C4-2B (cell line): Measurements from ENCODE around the gene TBX21.

Experiments used
- H3K27ac ChIP-seq: fragments of 450-650 bp; 2 replicates; pipeline ENCODE4 v1.5.1; 2017
- CTCF ChIP-seq: fragments of 450-650 bp; conservative IDR thresholded peaks from 2 replicates; pipeline ENCODE4 v1.5.1; 2017; ENCODE audit warnings: mild to moderate bottlenecking
- ZFX ChIP-seq: fragments of 450-650 bp; IDR thresholded peaks from 2 replicates; pipeline ENCODE4 v1.6.1; 2017

Gene TBX21

GRCh38 chr17:47731396-47731795 is 1.6 kb upstream of the TBX21 start:
- TF ChIP-seq ZFX = no peak
- TF ChIP-seq CTCF = no peak
- H3K27ac ChIP-seq = no peak overlapping the region

GRCh38 chr17:47732399-47733046 is 513 bp upstream of the TBX21 start:
- TF ChIP-seq ZFX (no peak), CTCF (no peak)
- no peak overlapping the region for H3K27ac ChIP-seq

- TF ChIP-seq CTCF (no peak), ZFX (no peak)
- H3K27ac ChIP-seq = no peak overlapping the region
Observed at GRCh38 chr17:47733674-47734410, 806 bp downstream of the TBX21 start.

GRCh38 chr17:47735139-47735464 is 2.1 kb downstream of the TBX21 start:
- no peak overlapping the region for H3K27ac ChIP-seq
- TF ChIP-seq CTCF = no peak
- TF ChIP-seq ZFX = no peak

- TF ChIP-seq ZFX (no peak), CTCF (no peak)
Observed at GRCh38 chr17:47735536-47736011, 2.5 kb downstream of the TBX21 start.

GRCh38 chr17:47736501-47737495 is 3.8 kb downstream of the TBX21 start:
- TF ChIP-seq CTCF (no peak), ZFX (no peak)
- no peak overlapping the region for H3K27ac ChIP-seq

More at GRCh38 chr17:47735536-47736011, 2.5 kb downstream of the TBX21 start:
- no peak overlapping the region for H3K27ac ChIP-seq
